Posterior cingulate gyrus (tissue), 11 donors: ENCODE measurements around the gene NOTCH4.
"Not testable (repeated sequence)": the region's sequence is repeated elsewhere in the genome, so short reads cannot be mapped to it uniquely, and the experiment has no call there.

ENCODE experiments used
- DNase-seq, 10 donors: peaks; one replicate each; pipeline versions ENCODE4 v3.0.0 to v3.0.0-alpha.2; 2020 to 2021; ENCODE audit warnings: mixed read lengths in 3 of 10
- intact Hi-C: fragments of 100-400 bp; cut with DNase I; formaldehyde crosslinking; loops from one replicate; pipeline ENCODE4 v1.15.1; 2023

NOTCH4 gene

GRCh38 chr6:32195902-32196681 is 27.8 kb downstream of the NOTCH4 start:
- intact Hi-C loops: loop anchor here (2.0 to 5.0 kb wide), 6 partner anchors 19 to 1006 kb away; partner anchors contain the start of genes AGPAT1, ATF6B, HSD17B8 and RXRB

GRCh38 chr6:32195652-32195901 is 28.3 kb downstream of the NOTCH4 start:
- peak; percentile 100 for DNase-seq
- intact Hi-C loops: loop anchor here (2.0 to 5.0 kb wide), 5 partner anchors 19 to 1007 kb away; partner anchors contain the start of genes AGPAT1, ATF6B, HSD17B8 and RXRB

More at GRCh38 chr6:32195902-32196681, 27.8 kb downstream of the NOTCH4 start:
- DNase-seq: peak; percentile 84 to 99 (median 94)

GRCh38 chr6:32194825-32195651 is 28.8 kb downstream of the NOTCH4 start:
- intact Hi-C loops: loop anchor here (2.0 to 5.0 kb wide), 5 partner anchors 18 to 1007 kb away; partner anchors contain the start of genes AGPAT1, ATF6B, HSD17B8 and RXRB
- DNase-seq: peak in 2 of 10 donors; percentile 25 to 69

- no peak for DNase-seq
- intact Hi-C loops: loop anchor here (2.0 kb wide), 3 partner anchors 18 to 66 kb away; partner anchors contain the start of genes AGPAT1 and ATF6B
Observed at GRCh38 chr6:32194388-32194787, 29.5 kb downstream of the NOTCH4 start.

GRCh38 chr6:32193096-32193495 is 30.8 kb downstream of the NOTCH4 start:
- intact Hi-C loops: not testable (repeated sequence)
- DNase-seq: peak in 1 of 10 donors; percentile 6

- intact Hi-C loops: no loop called here
- peak in 2 of 10 donors; percentile 52 to 60 for DNase-seq
Observed at GRCh38 chr6:32192608-32193039, 31.2 kb downstream of the NOTCH4 start, which contains the start of gene GPSM3. Gene GPSM3 (minus strand): TSS chr6:32192643. CDS start chr6:32192513, 130 bp downstream.

- peak in 2 of 10 donors; percentile 33 to 78 for DNase-seq
- intact Hi-C loops: no loop called here
Observed at GRCh38 chr6:32191696-32192607, 31.9 kb downstream of the NOTCH4 start.

- intact Hi-C loops: no loop called here
- DNase-seq: peak in 2 of 10 donors; percentile 43 to 55
Observed at GRCh38 chr6:32190911-32191677, 32.8 kb downstream of the NOTCH4 start.

- intact Hi-C loops: no loop called here
- DNase-seq: peak; percentile 72 to 97 (median 82)
Observed at GRCh38 chr6:32190054-32190851, 33.6 kb downstream of the NOTCH4 start, which contains the start of gene PBX2. Gene PBX2 (minus strand): TSS chr6:32190202. CDS start chr6:32189915, 287 bp downstream.

GRCh38 chr6:32189742-32190053 is 34.2 kb downstream of the NOTCH4 start:
- intact Hi-C loops: no loop called here
- DNase-seq: no peak

- intact Hi-C loops: no loop called here
- DNase-seq: peak in 2 of 10 donors; percentile 70 to 71
Observed at GRCh38 chr6:32189069-32189741, 34.7 kb downstream of the NOTCH4 start.

GRCh38 chr6:32188381-32189068 is 35.3 kb downstream of the NOTCH4 start:
- intact Hi-C loops: no loop called here
- DNase-seq: peak in 1 of 10 donors; percentile 43

- DNase-seq: peak in 2 of 10 donors; percentile 43 to 55
- intact Hi-C loops: not testable (repeated sequence)
Observed at GRCh38 chr6:32187725-32188380, 36.0 kb downstream of the NOTCH4 start.

GRCh38 chr6:32187009-32187709 is 36.7 kb downstream of the NOTCH4 start:
- intact Hi-C loops: no loop called here
- peak in 2 of 10 donors; percentile 21 to 30 for DNase-seq

- DNase-seq: peak in 1 of 10 donors; percentile 17
- intact Hi-C loops: not testable (repeated sequence)
Observed at GRCh38 chr6:32186151-32186840, 37.6 kb downstream of the NOTCH4 start.
